Endothelial cell of umbilical vein (primary cell): Measurements from ENCODE around the gene RASGEF1C. TPM values are rescaled to one million over a fixed set of nuclear protein-coding genes. Genes with fewer than 3 reads are reported as not detected.

Experiments used
- BruUV-seq: library from RNA; stranded (reverse); fragments of 400-500 nt; replicated peaks from 2 replicates; lab custom pipeline; 2021; lab: Mats Ljungman, UMichigan
- CTCF ChIA-PET: fragments of 300-600, 350-600 bp; sonication (Branson Sonifier 250); formaldehyde crosslinking; loops from one replicate; lab custom pipeline; 2021; ENCODE audit warnings: antibody characterized with exemption, inconsistent platforms; lab: Charles Lee
- POLR2A ChIA-PET: fragments of 300-600, 350-600 bp; sonication (Branson Sonifier 250); formaldehyde crosslinking; loops from one replicate; lab custom pipeline; 2021; ENCODE audit warnings: antibody characterized with exemption, inconsistent platforms; lab: Charles Lee
- DNase-seq: peaks from one replicate; pipeline ENCODE4 v3.0.0-alpha.2; 2011; ENCODE audit warnings: low read depth, low spot score
- FAIRE-seq: peaks from 2 replicates; lab custom pipeline; 2011; peaks lifted over from hg19 to GRCh38; lab: Jason Lieb, UNC
- H2AFZ ChIP-seq: 2 replicates; pipeline ENCODE4 v1.6.0; 2012; ENCODE audit warnings: low read depth, low read length, control low read depth, inconsistent platforms
- H3K27ac ChIP-seq: 2 replicates; pipeline ENCODE4 v1.5.1; 2011; ENCODE audit warnings: low read depth, mild to moderate bottlenecking, control low read depth, low read length, moderate library complexity; ENCODE audit not compliant: insufficient read depth
- H3K27me3 ChIP-seq, 2 experiments: 2 replicates each; pipeline versions ENCODE4 v1.6.0 to v1.6.1; 2011; ENCODE audit warnings: low read length in 2 of 2, mixed read lengths in 1 of 2; ENCODE audit not compliant: control insufficient read depth in 2 of 2, insufficient read depth in 2 of 2
- H3K36me3 ChIP-seq, 2 experiments: 2 replicates in 1 of 2; 3 replicates in 1 of 2; pipeline ENCODE4 v1.5.1; 2011; ENCODE audit warnings: low read length in 2 of 2, mild to moderate bottlenecking in 1 of 2, moderate library complexity in 1 of 2; ENCODE audit not compliant: control insufficient read depth in 2 of 2, insufficient read depth in 2 of 2; ENCODE audit errors: extremely low read depth in 1 of 2
- H3K4me1 ChIP-seq: 3 replicates; pipeline ENCODE4 v1.5.1; 2011; ENCODE audit warnings: mild to moderate bottlenecking, low read length; ENCODE audit not compliant: control insufficient read depth, insufficient read depth; ENCODE audit errors: extremely low read depth
- H3K4me2 ChIP-seq: 2 replicates; pipeline ENCODE4 v1.6.1; 2011; ENCODE audit warnings: low read length, control low read depth, mixed read lengths; ENCODE audit not compliant: insufficient read depth
- H3K4me3 ChIP-seq, 3 experiments: fragments of 200-600 bp in 1 of 3; sonication (generic), shearing (Covaris generic) in 1 of 3; replicated peaks in 1 of 3; 2 replicates each; pipeline ENCODE4 v1.5.1; 2011 to 2016; ENCODE audit warnings: control low read depth in 3 of 3, low read length in 3 of 3, mild to moderate bottlenecking in 2 of 3, inconsistent platforms in 1 of 3, low read depth in 1 of 3, moderate library complexity in 1 of 3; ENCODE audit not compliant: insufficient read depth in 1 of 3
- H3K79me2 ChIP-seq: 2 replicates; pipeline ENCODE4 v1.6.0; 2012; ENCODE audit warnings: low read length, inconsistent platforms; ENCODE audit not compliant: control insufficient read depth, insufficient read depth
- H3K9ac ChIP-seq: replicated peaks from 2 replicates; pipeline ENCODE3; 2011; ENCODE audit warnings: low read length, control low read depth; ENCODE audit not compliant: insufficient read depth; ENCODE audit errors: extremely low read depth
- H3K9me1 ChIP-seq: replicated peaks from 3 replicates; pipeline ENCODE4 v1.6.0; 2011; ENCODE audit warnings: mild to moderate bottlenecking, low read length; ENCODE audit not compliant: control insufficient read depth, insufficient read depth; ENCODE audit errors: extremely low read depth
- H3K9me3 ChIP-seq: replicated peaks from 2 replicates; pipeline ENCODE4 v1.5.1; 2012; ENCODE audit warnings: low read length, inconsistent platforms; ENCODE audit not compliant: control insufficient read depth, insufficient read depth
- H4K20me1 ChIP-seq: replicated peaks from 2 replicates; pipeline ENCODE3; 2011; ENCODE audit warnings: mild to moderate bottlenecking, low read length; ENCODE audit not compliant: control insufficient read depth, insufficient read depth; ENCODE audit errors: extremely low read depth
- CTCF ChIP-seq, 2 donors: IDR thresholded peaks; 1 replicate in 1 of 2; 2 replicates in 1 of 2; pipeline ENCODE4 v1.5.1; 2011; ENCODE audit warnings: low read length in 2 of 2, mild to moderate bottlenecking in 2 of 2, moderate library complexity in 2 of 2, control low read depth in 1 of 2, inconsistent platforms in 1 of 2, low read depth in 1 of 2; ENCODE audit not compliant: insufficient read depth in 1 of 2; ENCODE audit errors: extremely low read depth in 1 of 2
- EZH2 ChIP-seq: IDR thresholded peaks from 2 replicates; pipeline ENCODE4 v1.6.1; 2012; ENCODE audit warnings: borderline replicate concordance, low read depth, mild to moderate bottlenecking, moderate library complexity, low read length, inconsistent platforms; ENCODE audit not compliant: severe bottlenecking
- FOS ChIP-seq: IDR thresholded peaks from 2 replicates; pipeline ENCODE4 v1.6.1; 2011; ENCODE audit warnings: mild to moderate bottlenecking, low read length, moderate library complexity, borderline replicate concordance; ENCODE audit not compliant: insufficient read depth
- GATA2 ChIP-seq: IDR thresholded peaks from 2 replicates; pipeline ENCODE4 v1.7.0; 2011; ENCODE audit warnings: low read depth, mild to moderate bottlenecking, moderate library complexity, mixed read lengths, low read length; ENCODE audit not compliant: insufficient read length, insufficient read depth
- JUN ChIP-seq: IDR thresholded peaks from 2 replicates; pipeline ENCODE4 v1.6.1; 2011; ENCODE audit warnings: borderline replicate concordance, low read depth; ENCODE audit not compliant: insufficient read length, insufficient read depth
- MAX ChIP-seq: IDR thresholded peaks from 2 replicates; pipeline ENCODE4 v1.6.1; 2011; ENCODE audit not compliant: insufficient read depth, insufficient read length
- MYC ChIP-seq: IDR thresholded peaks from one replicate; pipeline ENCODE4 v1.6.1; 2011; ENCODE audit warnings: mild to moderate bottlenecking, low read depth, low read length
- POLR2A ChIP-seq: IDR thresholded peaks from 2 replicates; pipeline ENCODE4 v1.6.1; 2012; ENCODE audit warnings: low read depth, mild to moderate bottlenecking, control low read depth, low read length
- POLR2AphosphoS5 ChIP-seq: IDR thresholded peaks from 2 replicates; pipeline ENCODE4 v1.6.1; 2012; ENCODE audit warnings: low read depth, mild to moderate bottlenecking, control low read depth, low read length, moderate library complexity; ENCODE audit not compliant: insufficient read depth
- dilution Hi-C: fragments of 300-500 bp; cut with MboI; formaldehyde crosslinking; loops from one replicate; pipeline ENCODE4 v1.15.0; 2019; ENCODE audit warnings: low sequenced_read_pairs; ENCODE audit not compliant: extremely low pct_ligation_motif_present
- intact Hi-C: fragments of 100-400 bp; cut with micrococcal nuclease; formaldehyde crosslinking; loops from one replicate; pipeline ENCODE4 v1.10.0; 2022
- polyA plus RNA-seq, 4 experiments: library from polyadenylated mRNA; depleted of rRNA in 3 of 4; stranded (reverse) in 3 of 4; unstranded in 1 of 4; fragments of >200 nt; gene quantifications; 2 replicates each; pipeline versions ENCODE4 v1.2.1 to v1.2.3, GENCODE V29; 2011 to 2012; ENCODE audit warnings: missing spikeins in 1 of 4
- total RNA-seq: library from RNA; stranded (reverse); gene quantifications from 2 replicates; pipeline ENCODE4 v1.2.3, GENCODE V29; 2021

The RASGEF1C gene
- total and polyA plus RNA-seq, 2 donors (not counting 3 experiments of a cell fraction or from before 2014, with no cell fraction given): not detected

- Histone ChIP-seq H3K9me3 (no peaks in the 10 kb centered on the region), H3K4me3 (no peak overlapping the region), H4K20me1 (no peaks in the 10 kb centered on the region), H3K27me3 (no peaks in the 10 kb centered on the region), H3K9me1 (no peaks in the 10 kb centered on the region), H3K79me2 (no peaks in the 10 kb centered on the region), H3K4me1 (no peaks in the 10 kb centered on the region), H3K36me3 (no peaks in the 10 kb centered on the region), H3K9ac (no peak overlapping the region), H3K27ac (no peak overlapping the region), H3K4me2 (no peak overlapping the region), H2AFZ (no peak overlapping the region)
- TF ChIP-seq MYC (no peak), FOS (no peak)
- no peak for DNase-seq
- no TSS peak for BruUV-seq
- ChIA-PET CTCF (no interaction called here), POLR2A (no interaction called here)
- dilution Hi-C loops: no loop called here
- no peak for FAIRE-seq
- intact Hi-C loops: loop anchor here (10.0 kb wide), 1 partner anchor 543 kb away; the partner anchor contains the start of gene RUFY1
These were observed 111.1 kb downstream of the RASGEF1C start for GRCh38 chr5:180097926-180098325.

- intact Hi-C loops (loop anchor here (10.0 kb wide), 1 partner anchor 543 kb away; the partner anchor contains the start of gene RUFY1), dilution Hi-C loops (no loop called here)
- no TSS peak for BruUV-seq
- no peak overlapping the region for H2AFZ ChIP-seq
- ChIA-PET POLR2A (no interaction called here), CTCF (no interaction called here)
- TF ChIP-seq MYC (no peak), CTCF (IDR thresholded peaks at IDR 0.05; ENCODE audit: extremely low read depth in 1 of 2, insufficient read depth in 1 of 2, low read depth in 1 of 2, low read length in 2 of 2) (no peak), POLR2A (no peak), MAX (no peak), JUN (no peak), GATA2 (no peak), EZH2 (no peak), FOS (no peak), POLR2AphosphoS5 (no peak)
- FAIRE-seq (no peak), DNase-seq (no peak)
- H3K9me3 ChIP-seq: no peaks in the 10 kb centered on the region
- H3K9ac ChIP-seq: no peak overlapping the region
- no peaks in the 10 kb centered on the region for H3K36me3 ChIP-seq
- H3K4me2 ChIP-seq: no peak overlapping the region
- no peak overlapping the region for H3K4me3 ChIP-seq
- no peaks in the 10 kb centered on the region for H4K20me1 ChIP-seq
- H3K27ac ChIP-seq: no peak overlapping the region
- H3K4me1 ChIP-seq: no peaks in the 10 kb centered on the region
- H3K79me2 ChIP-seq: no peaks in the 10 kb centered on the region
- H3K9me1 ChIP-seq: no peaks in the 10 kb centered on the region
- H3K27me3 ChIP-seq: no peaks in the 10 kb centered on the region
These were observed 111.7 kb downstream of the RASGEF1C start for GRCh38 chr5:180097163-180097894.
